HepG2 (cell line): ENCODE measurements around the gene REM2. TPM values are rescaled to one million over a fixed set of nuclear protein-coding genes. Genes with fewer than 3 reads are reported as not detected.
A peak's percentile ranks its signal among the peaks of the same experiment; 100 is the strongest.

Experiments used
- CAMTA2 ChIP-seq: sonication (generic); formaldehyde crosslinking; IDR thresholded peaks from 2 replicates; pipeline ENCODE4 v1.4.0; 2020; ENCODE audit warnings: mild to moderate bottlenecking, missing genetic modification reagents, borderline replicate concordance
- EEA1 ChIP-seq: sonication (generic); formaldehyde crosslinking; IDR thresholded peaks from 2 replicates; pipeline ENCODE4 v1.5.1; 2020; ENCODE audit warnings: mild to moderate bottlenecking, missing genetic modification reagents, borderline replicate concordance
- KLF11 ChIP-seq: IDR thresholded peaks from 2 replicates; pipeline ENCODE4 v1.6.1; 2016; ENCODE audit warnings: missing compliant biosample characterization
- PHF8 ChIP-seq: sonication (generic); formaldehyde crosslinking; IDR thresholded peaks from 2 replicates; pipeline ENCODE4 v1.5.0; 2020; ENCODE audit warnings: missing genetic modification reagents
- POLR2G ChIP-seq: fragments of 200-400 bp; formaldehyde crosslinking; IDR thresholded peaks from 2 replicates; pipeline ENCODE4 v1.6.1; 2018; ENCODE audit warnings: mild to moderate bottlenecking, low read depth, low read length, moderate library complexity
- RFX5 ChIP-seq: IDR thresholded peaks from 2 replicates; pipeline ENCODE4 v1.6.1; 2011; ENCODE audit warnings: low read depth, low read length, improper control_type of control experiment
- SIX1 ChIP-seq: sonication (generic); formaldehyde crosslinking; IDR thresholded peaks from 2 replicates; pipeline ENCODE4 v1.4.0; 2020; ENCODE audit warnings: missing genetic modification reagents, borderline replicate concordance
- SMAD3 ChIP-seq: sonication (generic); formaldehyde crosslinking; IDR thresholded peaks from 2 replicates; pipeline ENCODE4 v1.4.0; 2020; ENCODE audit warnings: missing genetic modification reagents
- ZFP41 ChIP-seq: sonication (generic); formaldehyde crosslinking; IDR thresholded peaks from 2 replicates; pipeline ENCODE4 v1.4.0; 2020; ENCODE audit warnings: mild to moderate bottlenecking, missing genetic modification reagents, borderline replicate concordance
- ZNF180 ChIP-seq: sonication (generic); formaldehyde crosslinking; IDR thresholded peaks from 2 replicates; pipeline ENCODE4 v1.4.0; 2020; ENCODE audit warnings: low read depth, missing genetic modification reagents, borderline replicate concordance
- ZNF205 ChIP-seq: IDR thresholded peaks from 2 replicates; pipeline ENCODE4 v1.6.1; 2018; ENCODE audit warnings: missing biosample characterization, missing genetic modification reagents
- ZNF546 ChIP-seq: sonication (generic); formaldehyde crosslinking; conservative IDR thresholded peaks from 2 replicates; pipeline ENCODE4 v1.8.1; 2023; ENCODE audit warnings: mild to moderate bottlenecking, missing genetic modification reagents
- ZNF557 ChIP-seq: sonication (generic); formaldehyde crosslinking; IDR thresholded peaks from 2 replicates; pipeline ENCODE4 v1.4.0; 2020; ENCODE audit warnings: missing genetic modification reagents
- ZNF792 ChIP-seq: IDR thresholded peaks from 2 replicates; pipeline ENCODE4 v1.6.1; 2016
- ZSCAN12 ChIP-seq: sonication (generic); formaldehyde crosslinking; IDR thresholded peaks from 2 replicates; pipeline ENCODE4 v1.9.0; 2021; ENCODE audit warnings: mild to moderate bottlenecking, missing genetic modification reagents
- polyA plus RNA-seq, 8 experiments: library from polyadenylated mRNA; depleted of rRNA in 3 of 8; stranded (reverse) in 7 of 8; unstranded in 1 of 8; fragments of >200 nt; fragmentation: Illumina TruSeq in 4 of 8; extraction: Trizol in 4 of 8; gene quantifications; 2 replicates each; pipeline versions ENCODE4 v1.2.1 to v1.2.3, GENCODE V29; 2011 to 2016; ENCODE audit warnings: low read depth in 4 of 8, missing spikeins in 1 of 8, mixed read lengths in 1 of 8; ENCODE audit not compliant: insufficient read depth in 1 of 8
- total RNA-seq, 5 experiments: library from RNA; depleted of rRNA; stranded (reverse); fragments of >200 nt; fragmentation: Illumina TruSeq; extraction: Trizol; gene quantifications; 2 replicates each; pipeline ENCODE4 v1.2.3, GENCODE V29; 2016; ENCODE audit warnings: low read depth in 1 of 5
- TF ChIP-seq, protein P1 (sequence below): sonication (generic); formaldehyde crosslinking; IDR thresholded peaks from 2 replicates; pipeline ENCODE4 v1.5.0; 2020; ENCODE audit warnings: mild to moderate bottlenecking, missing genetic modification reagents
- TF ChIP-seq, protein P2 (sequence below): sonication (generic); formaldehyde crosslinking; IDR thresholded peaks from 2 replicates; pipeline ENCODE4 v1.5.1; 2020; ENCODE audit warnings: mild to moderate bottlenecking, missing genetic modification reagents, borderline replicate concordance
- TF ChIP-seq, protein P3 (sequence below): sonication (generic); formaldehyde crosslinking; IDR thresholded peaks from 2 replicates; pipeline ENCODE4 v1.5.0; 2020; ENCODE audit warnings: missing genetic modification reagents
- TF ChIP-seq, protein P4 (sequence below): sonication (generic); formaldehyde crosslinking; IDR thresholded peaks from 2 replicates; pipeline ENCODE4 v1.4.0; 2020; ENCODE audit warnings: missing genetic modification reagents

The REM2 gene
- total and polyA plus RNA-seq, 2 of the 13 experiments (the other 11 are each of a cell fraction or from before 2014, with no cell fraction given), result 0.20 TPM; not detected in 1

DNA sequence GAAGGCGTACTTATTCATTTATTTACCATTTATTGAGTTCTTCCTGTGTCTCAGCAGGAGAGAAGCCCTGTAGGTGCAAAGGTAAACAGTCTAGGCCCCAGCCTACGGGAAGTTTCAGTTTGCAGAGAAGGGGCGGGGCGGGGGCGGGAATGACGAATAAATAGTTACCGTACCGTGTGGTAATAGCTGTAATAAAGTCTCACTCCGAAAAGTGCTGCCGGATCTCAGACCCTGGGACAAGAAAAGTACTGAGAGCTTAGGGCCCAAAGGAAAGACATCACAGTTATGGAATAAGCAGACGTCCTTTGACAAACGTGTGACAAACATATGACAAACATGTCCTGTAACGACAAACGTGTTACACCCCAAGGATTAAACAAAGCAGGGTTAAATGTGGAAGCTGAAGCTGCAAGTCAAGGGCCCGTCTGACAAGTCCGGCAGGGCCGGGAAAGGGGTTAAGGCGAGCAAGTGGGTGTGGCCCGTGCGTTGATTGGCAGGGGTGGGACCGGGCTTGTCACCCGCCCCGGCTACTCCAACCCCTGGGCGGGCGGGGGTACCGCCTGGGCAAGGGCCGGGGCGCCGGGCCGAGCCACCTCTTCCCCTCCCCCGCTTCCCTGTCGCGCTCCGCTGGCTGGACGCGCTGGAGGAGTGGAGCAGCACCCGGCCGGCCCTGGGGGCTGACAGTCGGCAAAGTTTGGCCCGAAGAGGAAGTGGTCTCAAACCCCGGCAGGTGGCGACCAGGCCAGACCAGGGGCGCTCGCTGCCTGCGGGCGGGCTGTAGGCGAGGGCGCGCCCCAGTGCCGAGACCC lies 11.6 kb upstream of the REM2 start, which contains the start of gene LRP10 (continued):
- 0 out of 2 replicates have a peak, but pooled peaks have one; percentile 78 for TF ChIP-seq ZNF557 (CRISPR knock-in tag)
- TF ChIP-seq, protein P1, sequence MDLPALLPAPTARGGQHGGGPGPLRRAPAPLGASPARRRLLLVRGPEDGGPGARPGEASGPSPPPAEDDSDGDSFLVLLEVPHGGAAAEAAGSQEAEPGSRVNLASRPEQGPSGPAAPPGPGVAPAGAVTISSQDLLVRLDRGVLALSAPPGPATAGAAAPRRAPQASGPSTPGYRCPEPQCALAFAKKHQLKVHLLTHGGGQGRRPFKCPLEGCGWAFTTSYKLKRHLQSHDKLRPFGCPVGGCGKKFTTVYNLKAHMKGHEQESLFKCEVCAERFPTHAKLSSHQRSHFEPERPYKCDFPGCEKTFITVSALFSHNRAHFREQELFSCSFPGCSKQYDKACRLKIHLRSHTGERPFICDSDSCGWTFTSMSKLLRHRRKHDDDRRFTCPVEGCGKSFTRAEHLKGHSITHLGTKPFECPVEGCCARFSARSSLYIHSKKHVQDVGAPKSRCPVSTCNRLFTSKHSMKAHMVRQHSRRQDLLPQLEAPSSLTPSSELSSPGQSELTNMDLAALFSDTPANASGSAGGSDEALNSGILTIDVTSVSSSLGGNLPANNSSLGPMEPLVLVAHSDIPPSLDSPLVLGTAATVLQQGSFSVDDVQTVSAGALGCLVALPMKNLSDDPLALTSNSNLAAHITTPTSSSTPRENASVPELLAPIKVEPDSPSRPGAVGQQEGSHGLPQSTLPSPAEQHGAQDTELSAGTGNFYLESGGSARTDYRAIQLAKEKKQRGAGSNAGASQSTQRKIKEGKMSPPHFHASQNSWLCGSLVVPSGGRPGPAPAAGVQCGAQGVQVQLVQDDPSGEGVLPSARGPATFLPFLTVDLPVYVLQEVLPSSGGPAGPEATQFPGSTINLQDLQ (CRISPR knock-in tag), result no peak; the same call in 1 of the 2 replicates
- peak; percentile 83; the same call in 1 of the 2 replicates for TF ChIP-seq ZNF546 (CRISPR knock-in tag)
- peak; percentile 90 for TF ChIP-seq ZNF205 (CRISPR knock-in tag)
- 0 out of 2 replicates have a peak, but pooled peaks have one; percentile 5 for TF ChIP-seq RFX5
- TF ChIP-seq, protein P2, sequence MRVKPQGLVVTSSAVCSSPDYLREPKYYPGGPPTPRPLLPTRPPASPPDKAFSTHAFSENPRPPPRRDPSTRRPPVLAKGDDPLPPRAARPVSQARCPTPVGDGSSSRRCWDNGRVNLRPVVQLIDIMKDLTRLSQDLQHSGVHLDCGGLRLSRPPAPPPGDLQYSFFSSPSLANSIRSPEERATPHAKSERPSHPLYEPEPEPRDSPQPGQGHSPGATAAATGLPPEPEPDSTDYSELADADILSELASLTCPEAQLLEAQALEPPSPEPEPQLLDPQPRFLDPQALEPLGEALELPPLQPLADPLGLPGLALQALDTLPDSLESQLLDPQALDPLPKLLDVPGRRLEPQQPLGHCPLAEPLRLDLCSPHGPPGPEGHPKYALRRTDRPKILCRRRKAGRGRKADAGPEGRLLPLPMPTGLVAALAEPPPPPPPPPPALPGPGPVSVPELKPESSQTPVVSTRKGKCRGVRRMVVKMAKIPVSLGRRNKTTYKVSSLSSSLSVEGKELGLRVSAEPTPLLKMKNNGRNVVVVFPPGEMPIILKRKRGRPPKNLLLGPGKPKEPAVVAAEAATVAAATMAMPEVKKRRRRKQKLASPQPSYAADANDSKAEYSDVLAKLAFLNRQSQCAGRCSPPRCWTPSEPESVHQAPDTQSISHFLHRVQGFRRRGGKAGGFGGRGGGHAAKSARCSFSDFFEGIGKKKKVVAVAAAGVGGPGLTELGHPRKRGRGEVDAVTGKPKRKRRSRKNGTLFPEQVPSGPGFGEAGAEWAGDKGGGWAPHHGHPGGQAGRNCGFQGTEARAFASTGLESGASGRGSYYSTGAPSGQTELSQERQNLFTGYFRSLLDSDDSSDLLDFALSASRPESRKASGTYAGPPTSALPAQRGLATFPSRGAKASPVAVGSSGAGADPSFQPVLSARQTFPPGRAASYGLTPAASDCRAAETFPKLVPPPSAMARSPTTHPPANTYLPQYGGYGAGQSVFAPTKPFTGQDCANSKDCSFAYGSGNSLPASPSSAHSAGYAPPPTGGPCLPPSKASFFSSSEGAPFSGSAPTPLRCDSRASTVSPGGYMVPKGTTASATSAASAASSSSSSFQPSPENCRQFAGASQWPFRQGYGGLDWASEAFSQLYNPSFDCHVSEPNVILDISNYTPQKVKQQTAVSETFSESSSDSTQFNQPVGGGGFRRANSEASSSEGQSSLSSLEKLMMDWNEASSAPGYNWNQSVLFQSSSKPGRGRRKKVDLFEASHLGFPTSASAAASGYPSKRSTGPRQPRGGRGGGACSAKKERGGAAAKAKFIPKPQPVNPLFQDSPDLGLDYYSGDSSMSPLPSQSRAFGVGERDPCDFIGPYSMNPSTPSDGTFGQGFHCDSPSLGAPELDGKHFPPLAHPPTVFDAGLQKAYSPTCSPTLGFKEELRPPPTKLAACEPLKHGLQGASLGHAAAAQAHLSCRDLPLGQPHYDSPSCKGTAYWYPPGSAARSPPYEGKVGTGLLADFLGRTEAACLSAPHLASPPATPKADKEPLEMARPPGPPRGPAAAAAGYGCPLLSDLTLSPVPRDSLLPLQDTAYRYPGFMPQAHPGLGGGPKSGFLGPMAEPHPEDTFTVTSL, result peak; percentile 84
- TF ChIP-seq SMAD3, result peak; percentile 59; the same call in 1 of the 2 replicates
- TF ChIP-seq EEA1 (CRISPR knock-in tag), result peak; percentile 98
- TF ChIP-seq PHF8 (CRISPR knock-in tag), result peak; percentile 94
- peak; percentile 80 for TF ChIP-seq POLR2G
- TF ChIP-seq KLF11 (CRISPR knock-in tag), result peak; percentile 39; the same call in 1 of the 2 replicates
- TF ChIP-seq ZNF792 (CRISPR knock-in tag), result peak; percentile 94
- peak; percentile 91 for TF ChIP-seq CAMTA2 (CRISPR knock-in tag)
- no peak; the same call in 1 of the 2 replicates for TF ChIP-seq ZFP41 (CRISPR knock-in tag)
- TF ChIP-seq SIX1 (CRISPR knock-in tag), result peak; percentile 40; the same call in 1 of the 2 replicates
- TF ChIP-seq, protein P3, sequence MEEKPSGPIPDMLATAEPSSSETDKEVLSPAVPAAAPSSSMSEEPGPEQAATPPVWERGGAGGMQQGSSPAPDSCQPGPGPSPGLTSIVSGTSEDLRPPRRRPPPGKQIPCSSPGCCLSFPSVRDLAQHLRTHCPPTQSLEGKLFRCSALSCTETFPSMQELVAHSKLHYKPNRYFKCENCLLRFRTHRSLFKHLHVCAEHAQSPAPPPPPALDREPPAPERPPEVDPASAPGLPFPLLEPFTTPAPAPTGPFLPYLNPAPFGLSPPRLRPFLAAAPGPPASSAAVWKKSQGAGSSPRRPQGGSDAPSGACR (CRISPR knock-in tag), result peak; percentile 94; the same call in 1 of the 2 replicates
- TF ChIP-seq, protein P4, sequence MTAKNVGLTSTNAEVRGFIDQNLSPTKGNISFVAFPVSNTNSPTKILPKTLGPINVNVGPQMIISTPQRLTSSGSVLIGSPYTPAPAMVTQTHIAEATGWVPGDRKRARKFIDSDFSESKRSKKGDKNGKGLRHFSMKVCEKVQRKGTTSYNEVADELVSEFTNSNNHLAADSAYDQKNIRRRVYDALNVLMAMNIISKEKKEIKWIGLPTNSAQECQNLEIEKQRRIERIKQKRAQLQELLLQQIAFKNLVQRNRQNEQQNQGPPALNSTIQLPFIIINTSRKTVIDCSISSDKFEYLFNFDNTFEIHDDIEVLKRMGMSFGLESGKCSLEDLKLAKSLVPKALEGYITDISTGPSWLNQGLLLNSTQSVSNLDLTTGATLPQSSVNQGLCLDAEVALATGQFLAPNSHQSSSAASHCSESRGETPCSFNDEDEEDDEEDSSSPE (CRISPR knock-in tag), result 0 out of 2 replicates have a peak, but pooled peaks have one; percentile 24
- TF ChIP-seq ZNF180, result no peak
- peak; percentile 91 for TF ChIP-seq ZSCAN12 (CRISPR knock-in tag)
